Measurements from ENCODE around the gene CTSF.
"Not testable (repeated sequence)": the region's sequence is repeated elsewhere in the genome, so short reads cannot be mapped to it uniquely, and the experiment has no call there.

DNA sequence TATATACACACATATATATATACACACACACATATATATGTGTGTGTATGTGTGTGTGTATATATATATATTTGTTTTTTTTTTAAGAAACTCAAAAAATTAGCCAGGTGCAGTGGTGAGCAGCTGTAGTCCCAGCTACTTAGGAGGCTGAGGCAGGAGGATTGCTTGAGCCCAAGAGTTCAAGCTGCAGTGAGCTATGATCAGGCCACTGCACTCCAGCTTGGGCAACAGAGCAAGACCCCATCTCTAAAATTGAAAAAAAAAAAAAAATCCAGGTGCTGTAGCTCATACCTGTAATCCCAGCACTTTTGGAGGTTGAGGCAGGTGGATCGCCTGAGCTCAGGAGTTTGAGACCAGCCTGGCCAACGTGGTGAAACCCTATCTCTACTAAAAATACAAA lies 20.9 kb upstream of the CTSF start:
- TF ChIP-seq, protein P1, sequence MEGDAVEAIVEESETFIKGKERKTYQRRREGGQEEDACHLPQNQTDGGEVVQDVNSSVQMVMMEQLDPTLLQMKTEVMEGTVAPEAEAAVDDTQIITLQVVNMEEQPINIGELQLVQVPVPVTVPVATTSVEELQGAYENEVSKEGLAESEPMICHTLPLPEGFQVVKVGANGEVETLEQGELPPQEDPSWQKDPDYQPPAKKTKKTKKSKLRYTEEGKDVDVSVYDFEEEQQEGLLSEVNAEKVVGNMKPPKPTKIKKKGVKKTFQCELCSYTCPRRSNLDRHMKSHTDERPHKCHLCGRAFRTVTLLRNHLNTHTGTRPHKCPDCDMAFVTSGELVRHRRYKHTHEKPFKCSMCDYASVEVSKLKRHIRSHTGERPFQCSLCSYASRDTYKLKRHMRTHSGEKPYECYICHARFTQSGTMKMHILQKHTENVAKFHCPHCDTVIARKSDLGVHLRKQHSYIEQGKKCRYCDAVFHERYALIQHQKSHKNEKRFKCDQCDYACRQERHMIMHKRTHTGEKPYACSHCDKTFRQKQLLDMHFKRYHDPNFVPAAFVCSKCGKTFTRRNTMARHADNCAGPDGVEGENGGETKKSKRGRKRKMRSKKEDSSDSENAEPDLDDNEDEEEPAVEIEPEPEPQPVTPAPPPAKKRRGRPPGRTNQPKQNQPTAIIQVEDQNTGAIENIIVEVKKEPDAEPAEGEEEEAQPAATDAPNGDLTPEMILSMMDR (IDR thresholded peaks at IDR 0.05; ENCODE audit: low read depth, low read length): not testable (repeated sequence)
- TF ChIP-seq POLR2A (IDR thresholded peaks at IDR 0.05; ENCODE audit: extremely low read depth, insufficient read length); MYC (IDR thresholded peaks at IDR 0.05; ENCODE audit: low read depth, low read length): not testable (repeated sequence)
